ENCODE data around the gene PRKCA. TPM values are rescaled to one million over a fixed set of nuclear protein-coding genes. Genes with fewer than 3 reads are reported as not detected.

Gene PRKCA
- total and polyA plus RNA-seq, 2 donors (not counting 3 experiments of a cell fraction or from before 2014, with no cell fraction given): 7.5 to 34.2 TPM

DNA sequence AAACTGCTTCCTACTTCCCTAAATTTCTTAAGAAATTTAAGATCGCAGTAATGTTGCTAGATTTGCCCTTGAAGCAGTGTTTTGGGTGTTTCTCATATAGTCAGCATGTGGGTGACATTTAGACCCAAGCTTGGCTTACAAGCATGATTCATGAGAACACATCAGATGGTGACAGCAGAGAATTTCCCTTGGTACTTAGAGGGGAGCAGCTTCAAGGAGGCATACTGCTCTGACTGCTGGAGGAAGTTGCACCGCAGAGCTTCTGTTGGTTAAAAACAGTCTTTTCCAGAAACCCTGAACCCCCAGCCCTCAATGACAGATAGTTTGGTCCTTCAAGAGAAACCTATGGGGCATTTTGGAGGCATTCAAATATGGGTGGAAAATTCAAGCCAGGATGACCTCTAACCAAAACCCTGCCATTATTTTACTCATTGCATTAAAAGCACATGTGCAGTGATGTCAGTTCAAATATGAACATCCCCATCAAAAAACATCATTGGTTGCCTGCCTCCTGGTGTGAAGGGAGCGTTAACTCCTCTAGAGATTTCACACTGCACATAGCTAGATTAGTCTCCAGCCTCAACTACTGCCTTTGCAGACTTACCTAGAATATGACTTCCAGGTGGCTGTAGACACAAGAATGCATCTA lies 331.0 kb downstream of the PRKCA start:
- H3K4me2 ChIP-seq (ENCODE audit: insufficient read depth, low read length): no peak overlapping the region
- CTCF ChIA-PET: interaction anchor here (1.3 to 1.4 kb wide), 2 partner anchors 18 to 40 kb away, joined by 3 to 6 read pairs; no protein-coding TSS in a partner anchor
- H2AFZ ChIP-seq (ENCODE audit: low read depth, low read length): no peak overlapping the region
- H3K79me2 ChIP-seq (ENCODE audit: control insufficient read depth, insufficient read depth, low read length): no peaks in the 10 kb centered on the region
- BruUV-seq (replicated peaks): no TSS peak
- DNase-seq (ENCODE audit: low read depth, low spot score) (no peak), FAIRE-seq (no peak)
- no peak overlapping the region for H3K9ac ChIP-seq (replicated peaks; ENCODE audit: extremely low read depth, insufficient read depth, low read length)
- H3K4me3 ChIP-seq (replicated peaks in 1 of 3; ENCODE audit: insufficient read depth in 1 of 3, low read depth in 1 of 3, low read length in 3 of 3): no peak overlapping the region
- no peaks in the 10 kb centered on the region for H3K9me3 ChIP-seq (replicated peaks; ENCODE audit: control insufficient read depth, insufficient read depth, low read length)
- intact Hi-C loops (cut with micrococcal nuclease): no loop called here
- no peaks in the 10 kb centered on the region for H3K9me1 ChIP-seq (replicated peaks; ENCODE audit: control insufficient read depth, extremely low read depth, insufficient read depth, low read length)
- no peak for TF ChIP-seq MYC (IDR thresholded peaks at IDR 0.05; ENCODE audit: low read depth, low read length)
- TF ChIP-seq, protein P1, sequence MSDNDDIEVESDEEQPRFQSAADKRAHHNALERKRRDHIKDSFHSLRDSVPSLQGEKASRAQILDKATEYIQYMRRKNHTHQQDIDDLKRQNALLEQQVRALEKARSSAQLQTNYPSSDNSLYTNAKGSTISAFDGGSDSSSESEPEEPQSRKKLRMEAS (IDR thresholded peaks at IDR 0.05; ENCODE audit: insufficient read depth, insufficient read length): no peak
- no peak for TF ChIP-seq EZH2 (IDR thresholded peaks at IDR 0.05; ENCODE audit: borderline replicate concordance, low read depth, low read length, severe bottlenecking)
- TF ChIP-seq POLR2AphosphoS5 (IDR thresholded peaks at IDR 0.05; ENCODE audit: insufficient read depth, low read depth, low read length): no peak
- no peak for TF ChIP-seq GATA2 (IDR thresholded peaks at IDR 0.05; ENCODE audit: insufficient read depth, insufficient read length, low read depth, low read length)
- TF ChIP-seq JUN (IDR thresholded peaks at IDR 0.05; ENCODE audit: borderline replicate concordance, insufficient read depth, insufficient read length, low read depth): no peak
- TF ChIP-seq POLR2A (IDR thresholded peaks at IDR 0.05; ENCODE audit: low read depth, low read length): no peak
- TF ChIP-seq, protein P2, sequence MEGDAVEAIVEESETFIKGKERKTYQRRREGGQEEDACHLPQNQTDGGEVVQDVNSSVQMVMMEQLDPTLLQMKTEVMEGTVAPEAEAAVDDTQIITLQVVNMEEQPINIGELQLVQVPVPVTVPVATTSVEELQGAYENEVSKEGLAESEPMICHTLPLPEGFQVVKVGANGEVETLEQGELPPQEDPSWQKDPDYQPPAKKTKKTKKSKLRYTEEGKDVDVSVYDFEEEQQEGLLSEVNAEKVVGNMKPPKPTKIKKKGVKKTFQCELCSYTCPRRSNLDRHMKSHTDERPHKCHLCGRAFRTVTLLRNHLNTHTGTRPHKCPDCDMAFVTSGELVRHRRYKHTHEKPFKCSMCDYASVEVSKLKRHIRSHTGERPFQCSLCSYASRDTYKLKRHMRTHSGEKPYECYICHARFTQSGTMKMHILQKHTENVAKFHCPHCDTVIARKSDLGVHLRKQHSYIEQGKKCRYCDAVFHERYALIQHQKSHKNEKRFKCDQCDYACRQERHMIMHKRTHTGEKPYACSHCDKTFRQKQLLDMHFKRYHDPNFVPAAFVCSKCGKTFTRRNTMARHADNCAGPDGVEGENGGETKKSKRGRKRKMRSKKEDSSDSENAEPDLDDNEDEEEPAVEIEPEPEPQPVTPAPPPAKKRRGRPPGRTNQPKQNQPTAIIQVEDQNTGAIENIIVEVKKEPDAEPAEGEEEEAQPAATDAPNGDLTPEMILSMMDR (IDR thresholded peaks at IDR 0.05; ENCODE audit: extremely low read depth in 1 of 2, insufficient read depth in 1 of 2, low read depth in 1 of 2, low read length in 2 of 2): no peak
- no peak for TF ChIP-seq FOS (IDR thresholded peaks at IDR 0.05; ENCODE audit: borderline replicate concordance, insufficient read depth, low read length)
- H3K27me3 ChIP-seq (ENCODE audit: control insufficient read depth in 2 of 2, insufficient read depth in 2 of 2, low read length in 2 of 2): no peaks in the 10 kb centered on the region
- no peak overlapping the region for H3K27ac ChIP-seq (ENCODE audit: insufficient read depth, low read depth, low read length)
- H4K20me1 ChIP-seq (replicated peaks; ENCODE audit: control insufficient read depth, extremely low read depth, insufficient read depth, low read length): no peaks in the 10 kb centered on the region
- H3K4me1 ChIP-seq (ENCODE audit: control insufficient read depth, extremely low read depth, insufficient read depth, low read length): no peaks in the 10 kb centered on the region
- dilution Hi-C loops (cut with MboI; ENCODE audit: extremely low pct_ligation_motif_present, low sequenced_read_pairs): no loop called here
- POLR2A ChIA-PET: no interaction called here
- H3K36me3 ChIP-seq (ENCODE audit: control insufficient read depth in 2 of 2, extremely low read depth in 1 of 2, insufficient read depth in 2 of 2, low read length in 2 of 2): no peaks in the 10 kb centered on the region

Measured in endothelial cell of umbilical vein (primary cell).